Measurements from ENCODE around the gene GPS1.

GPS1 gene

DNA sequence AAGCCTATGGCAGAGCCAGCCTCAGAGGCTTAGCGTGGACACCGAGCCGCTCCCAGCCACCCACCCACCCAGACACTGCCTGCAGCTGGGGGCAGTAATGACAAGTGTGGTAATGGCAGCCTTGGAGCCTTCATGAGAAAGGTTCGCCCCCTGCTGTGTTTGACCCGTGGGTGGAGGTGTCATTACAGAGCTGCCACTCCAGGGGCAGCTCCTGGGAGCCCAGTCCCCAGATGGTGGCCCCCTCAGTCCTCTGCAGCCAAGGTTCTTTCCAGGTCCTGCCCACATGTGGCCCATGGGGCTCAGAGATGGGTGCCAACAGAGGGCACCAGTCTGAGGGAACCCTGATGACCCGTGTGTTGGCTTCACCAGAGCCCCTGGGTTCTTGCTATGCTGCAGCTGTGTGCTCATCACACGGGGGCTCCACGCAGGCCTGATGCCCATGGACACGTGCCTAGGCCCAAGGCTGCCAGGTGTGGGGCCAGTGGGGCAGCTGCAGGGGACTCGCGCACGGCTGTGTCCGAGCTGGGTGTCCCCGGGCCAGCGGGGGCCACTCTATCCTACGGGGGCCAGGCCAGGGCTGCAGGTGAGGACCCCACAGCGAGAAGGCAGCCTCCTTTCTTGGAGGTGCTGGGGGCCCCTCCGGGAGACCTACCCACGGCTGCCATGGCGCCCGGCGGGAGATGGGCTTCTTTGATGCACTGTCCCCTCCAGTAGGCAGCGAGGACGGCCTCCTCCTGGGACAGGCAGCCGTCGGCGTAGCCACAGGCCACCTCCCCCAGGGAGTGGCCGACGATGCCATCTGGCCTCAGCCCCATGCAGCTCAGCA, 38.2 kb downstream of the GPS1 start:
- Histone ChIP-seq H3K9ac (ENCODE audit: low read length) (no peak overlapping the region), H3K9me2 (replicated peaks; ENCODE audit: insufficient read depth, low read length) (no peaks in the 10 kb centered on the region)

DNA sequence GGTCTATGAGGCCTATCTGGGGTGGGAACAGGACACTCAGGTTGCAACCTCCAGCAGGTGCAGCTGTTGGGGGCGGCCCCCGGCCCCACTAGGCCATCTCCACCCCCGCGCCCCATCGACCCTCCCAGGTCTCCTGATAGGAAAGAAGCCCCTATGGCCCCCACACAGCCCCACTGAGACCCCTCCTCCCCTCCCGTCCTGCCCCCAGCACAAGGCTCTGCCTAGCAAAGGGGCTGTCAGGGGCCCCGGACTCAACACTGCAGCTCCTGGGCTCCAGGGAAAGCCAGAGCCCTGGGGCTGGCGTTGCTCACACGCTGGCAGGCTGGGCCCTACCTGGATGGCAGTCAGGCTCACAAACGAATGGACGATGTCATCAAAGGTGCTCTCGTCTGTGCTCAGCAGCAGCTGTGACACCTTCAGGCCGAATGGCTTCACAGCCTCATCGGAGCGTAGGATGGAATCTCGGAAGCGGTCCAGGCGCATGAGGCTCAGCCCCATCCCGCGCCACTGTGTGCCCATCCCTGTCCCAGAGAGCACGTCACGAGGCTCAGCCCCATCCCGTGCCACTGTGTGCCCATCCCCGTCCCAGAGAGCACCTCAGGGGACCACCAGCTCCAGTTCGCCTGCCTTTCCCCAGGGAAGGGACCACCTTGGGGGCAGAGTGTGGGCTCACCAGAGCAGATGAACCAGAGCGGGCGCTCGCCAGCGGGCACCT, 39.0 kb downstream of the GPS1 start:
- H3K36me3 ChIP-seq (ENCODE audit: low read length) = 0 out of 2 replicates have a peak, but pooled peaks cover 2% of the 10 kb centered on the region
- no peaks in the 10 kb centered on the region for H3K9me2 ChIP-seq (replicated peaks; ENCODE audit: insufficient read depth, low read length)
- TF ChIP-seq, protein P1, sequence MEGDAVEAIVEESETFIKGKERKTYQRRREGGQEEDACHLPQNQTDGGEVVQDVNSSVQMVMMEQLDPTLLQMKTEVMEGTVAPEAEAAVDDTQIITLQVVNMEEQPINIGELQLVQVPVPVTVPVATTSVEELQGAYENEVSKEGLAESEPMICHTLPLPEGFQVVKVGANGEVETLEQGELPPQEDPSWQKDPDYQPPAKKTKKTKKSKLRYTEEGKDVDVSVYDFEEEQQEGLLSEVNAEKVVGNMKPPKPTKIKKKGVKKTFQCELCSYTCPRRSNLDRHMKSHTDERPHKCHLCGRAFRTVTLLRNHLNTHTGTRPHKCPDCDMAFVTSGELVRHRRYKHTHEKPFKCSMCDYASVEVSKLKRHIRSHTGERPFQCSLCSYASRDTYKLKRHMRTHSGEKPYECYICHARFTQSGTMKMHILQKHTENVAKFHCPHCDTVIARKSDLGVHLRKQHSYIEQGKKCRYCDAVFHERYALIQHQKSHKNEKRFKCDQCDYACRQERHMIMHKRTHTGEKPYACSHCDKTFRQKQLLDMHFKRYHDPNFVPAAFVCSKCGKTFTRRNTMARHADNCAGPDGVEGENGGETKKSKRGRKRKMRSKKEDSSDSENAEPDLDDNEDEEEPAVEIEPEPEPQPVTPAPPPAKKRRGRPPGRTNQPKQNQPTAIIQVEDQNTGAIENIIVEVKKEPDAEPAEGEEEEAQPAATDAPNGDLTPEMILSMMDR (IDR thresholded peaks at IDR 0.05; ENCODE audit: insufficient read depth, low read length, poor library complexity, severe bottlenecking) = no peak
- no peak for TF ChIP-seq EZH2phosphoT487 (conservative IDR thresholded peaks at IDR 0.05; ENCODE audit: low read length)
- H3K9ac ChIP-seq (ENCODE audit: low read length) = no peak overlapping the region
- H3K4me2 ChIP-seq (ENCODE audit: low read depth, low read length, poor library complexity, severe bottlenecking) = no peak overlapping the region
- H3K9me3 ChIP-seq (ENCODE audit: insufficient read depth, low read length) = no peaks in the 10 kb centered on the region
- peaks cover 9% of the 10 kb centered on the region for H3K79me2 ChIP-seq (ENCODE audit: insufficient read depth, low read length)
- H3K4me3 ChIP-seq (ENCODE audit: insufficient read depth, low read length, poor library complexity, severe bottlenecking) = no peak overlapping the region
- no peak overlapping the region for H3K27ac ChIP-seq (ENCODE audit: low read depth, low read length)
- no peaks in the 10 kb centered on the region for H3K27me3 ChIP-seq (ENCODE audit: low read length)
- H2AFZ ChIP-seq (ENCODE audit: low read depth, low read length, severe bottlenecking) = no peak overlapping the region
- no peaks in the 10 kb centered on the region for H3F3A ChIP-seq (ENCODE audit: insufficient read depth)
- no peaks in the 10 kb centered on the region for H4K20me1 ChIP-seq (ENCODE audit: low read depth, low read length)

More for the DNA sequence above, 38.2 kb downstream of the GPS1 start:
- no peak overlapping the region for H3K27ac ChIP-seq (ENCODE audit: low read depth, low read length)
- H4K20me1 ChIP-seq (ENCODE audit: low read depth, low read length) = no peaks in the 10 kb centered on the region
- no peak overlapping the region for H3K4me2 ChIP-seq (ENCODE audit: low read depth, low read length, poor library complexity, severe bottlenecking)
- no peaks in the 10 kb centered on the region for H3F3A ChIP-seq (ENCODE audit: insufficient read depth)
- H3K36me3 ChIP-seq (ENCODE audit: low read length) = no peaks in the 10 kb centered on the region
- no peak overlapping the region for H3K4me3 ChIP-seq (ENCODE audit: insufficient read depth, low read length, poor library complexity, severe bottlenecking)
- peaks cover under 1% of the 10 kb centered on the region; the same call in 1 of the 2 replicates for H3K79me2 ChIP-seq (ENCODE audit: insufficient read depth, low read length)
- H2AFZ ChIP-seq (ENCODE audit: low read depth, low read length, severe bottlenecking) = no peak overlapping the region
- H3K27me3 ChIP-seq (ENCODE audit: low read length) = no peaks in the 10 kb centered on the region
- TF ChIP-seq, protein P1 (IDR thresholded peaks at IDR 0.05; ENCODE audit: insufficient read depth, low read length, poor library complexity, severe bottlenecking) = no peak
- no peak for TF ChIP-seq EZH2phosphoT487 (conservative IDR thresholded peaks at IDR 0.05; ENCODE audit: low read length)
- H3K9me3 ChIP-seq (ENCODE audit: insufficient read depth, low read length) = no peaks in the 10 kb centered on the region

- H3K4me3 ChIP-seq (ENCODE audit: insufficient read depth, low read length, poor library complexity, severe bottlenecking) = no peak overlapping the region
- H3K27me3 ChIP-seq (ENCODE audit: low read length) = no peaks in the 10 kb centered on the region
- no peaks in the 10 kb centered on the region for H3K9me3 ChIP-seq (ENCODE audit: insufficient read depth, low read length)
- H4K20me1 ChIP-seq (ENCODE audit: low read depth, low read length) = no peaks in the 10 kb centered on the region; the same call in 1 of the 2 replicates
- H3K79me2 ChIP-seq (ENCODE audit: insufficient read depth, low read length) = peaks cover 16% of the 10 kb centered on the region
- H3K4me2 ChIP-seq (ENCODE audit: low read depth, low read length, poor library complexity, severe bottlenecking) = no peak overlapping the region
- TF ChIP-seq, protein P1 (IDR thresholded peaks at IDR 0.05; ENCODE audit: insufficient read depth, low read length, poor library complexity, severe bottlenecking) = no peak
- TF ChIP-seq EZH2phosphoT487 (conservative IDR thresholded peaks at IDR 0.05; ENCODE audit: low read length) = no peak
- no peak overlapping the region for H2AFZ ChIP-seq (ENCODE audit: low read depth, low read length, severe bottlenecking)
- no peaks in the 10 kb centered on the region for H3F3A ChIP-seq (ENCODE audit: insufficient read depth)
- H3K36me3 ChIP-seq (ENCODE audit: low read length) = 0 out of 2 replicates have a peak, but pooled peaks cover 2% of the 10 kb centered on the region
- H3K27ac ChIP-seq (ENCODE audit: low read depth, low read length) = no peak overlapping the region
- H3K9ac ChIP-seq (ENCODE audit: low read length) = no peak overlapping the region
- H3K9me2 ChIP-seq (replicated peaks; ENCODE audit: insufficient read depth, low read length) = no peaks in the 10 kb centered on the region
These were observed 39.8 kb downstream of the GPS1 start for GRCh38 chr17:82091264-82092066.
